Activated CD4-positive, alpha-beta T cell treated with anti-CD3 and anti-CD28 coated beads, Interleukin-2, amount 50 U/mL, for 1 hour (primary cell): ENCODE data around the gene FN3K.
A peak's percentile ranks its signal among the peaks of the same experiment; 100 is the strongest.

Experiments used
- DNase-seq: peaks from one replicate; pipeline ENCODE4 v3.0.0-alpha.2; 2020

The FN3K gene

GRCh38 chr17:82703935-82704865 lies 31.2 kb upstream of the FN3K start:
- DNase-seq: no peak

DNA sequence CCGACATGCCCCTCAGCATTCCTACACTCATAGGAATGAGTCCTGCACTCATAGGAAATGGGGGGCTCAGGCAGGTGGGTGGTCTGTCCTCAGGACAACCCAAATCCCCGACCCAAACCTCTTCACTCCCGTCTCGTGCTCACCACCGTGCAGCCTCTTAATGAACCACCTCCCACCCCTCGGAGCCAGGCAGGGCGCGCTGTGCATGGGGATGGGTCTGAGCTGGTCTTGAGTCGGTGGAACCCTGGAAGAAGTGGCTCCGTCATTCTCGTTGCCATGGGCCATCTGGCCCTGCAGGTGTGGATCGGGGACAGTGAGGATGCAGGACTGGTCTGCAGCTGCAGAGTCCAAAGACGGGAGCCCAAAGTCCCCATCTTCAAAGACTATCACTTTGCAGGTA lies 30.5 kb upstream of the FN3K start:
- DNase-seq: no peak

DNA sequence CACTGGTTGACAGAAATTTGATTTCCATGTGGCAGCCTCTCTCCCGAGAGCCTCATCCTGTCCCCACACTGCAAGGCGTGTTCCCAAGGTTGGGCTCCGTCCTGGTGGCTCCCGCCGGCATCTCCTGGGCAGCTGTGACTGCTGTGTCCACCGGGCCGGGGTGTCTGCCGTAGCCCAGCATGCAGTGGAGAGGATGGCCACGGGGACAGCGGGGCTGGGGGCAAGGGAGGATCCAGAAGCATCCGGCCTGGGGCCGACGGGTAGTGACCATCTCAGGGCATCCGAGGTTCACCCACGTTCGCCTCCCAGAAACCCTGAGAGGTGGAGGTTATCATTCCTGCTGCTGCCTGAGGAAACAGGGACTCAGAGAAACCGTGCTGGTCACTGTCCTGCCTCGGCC lies 29.7 kb upstream of the FN3K start:
- no peak for DNase-seq

- no peak for DNase-seq
These were observed 26.3 kb upstream of the FN3K start for GRCh38 chr17:82709024-82709675.

GRCh38 chr17:82709676-82710498 lies 25.5 kb upstream of the FN3K start:
- no peak for DNase-seq

DNA sequence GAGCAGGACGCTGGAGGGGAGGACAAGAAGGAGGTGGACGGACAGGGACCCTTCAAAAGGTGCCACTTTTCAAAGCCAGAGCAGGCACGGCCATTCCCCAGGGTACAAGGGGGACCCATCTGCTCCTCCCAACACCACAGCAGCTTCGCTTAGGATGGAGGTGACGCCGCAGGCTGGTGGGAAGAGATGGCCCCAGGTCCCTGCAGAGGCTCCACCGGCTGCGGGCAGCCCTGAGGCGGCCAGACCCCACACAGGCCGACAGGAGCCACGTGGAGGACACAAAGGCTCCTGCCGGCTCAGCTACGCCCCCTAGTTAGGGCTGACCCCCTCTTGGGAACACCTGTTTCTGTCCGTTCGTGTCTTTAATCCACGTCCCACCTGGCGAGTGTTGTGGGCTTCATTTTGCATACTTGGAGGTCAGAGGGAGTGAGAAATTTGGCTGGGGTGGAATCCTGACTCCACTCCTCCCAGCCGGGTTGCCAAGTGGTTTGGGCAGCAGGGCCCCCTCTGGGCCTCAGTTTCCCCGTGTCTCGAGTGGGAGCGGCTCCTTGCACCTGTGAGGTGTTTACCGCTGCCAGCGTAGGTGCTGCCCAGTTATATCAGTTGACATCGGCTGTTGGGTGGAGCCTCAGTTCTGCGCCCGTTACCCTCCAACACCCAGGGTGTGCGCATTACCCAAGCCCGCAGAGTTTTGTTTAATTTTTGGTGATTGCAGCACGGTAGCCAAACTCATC lies 24.7 kb upstream of the FN3K start:
- DNase-seq: no peak

DNA sequence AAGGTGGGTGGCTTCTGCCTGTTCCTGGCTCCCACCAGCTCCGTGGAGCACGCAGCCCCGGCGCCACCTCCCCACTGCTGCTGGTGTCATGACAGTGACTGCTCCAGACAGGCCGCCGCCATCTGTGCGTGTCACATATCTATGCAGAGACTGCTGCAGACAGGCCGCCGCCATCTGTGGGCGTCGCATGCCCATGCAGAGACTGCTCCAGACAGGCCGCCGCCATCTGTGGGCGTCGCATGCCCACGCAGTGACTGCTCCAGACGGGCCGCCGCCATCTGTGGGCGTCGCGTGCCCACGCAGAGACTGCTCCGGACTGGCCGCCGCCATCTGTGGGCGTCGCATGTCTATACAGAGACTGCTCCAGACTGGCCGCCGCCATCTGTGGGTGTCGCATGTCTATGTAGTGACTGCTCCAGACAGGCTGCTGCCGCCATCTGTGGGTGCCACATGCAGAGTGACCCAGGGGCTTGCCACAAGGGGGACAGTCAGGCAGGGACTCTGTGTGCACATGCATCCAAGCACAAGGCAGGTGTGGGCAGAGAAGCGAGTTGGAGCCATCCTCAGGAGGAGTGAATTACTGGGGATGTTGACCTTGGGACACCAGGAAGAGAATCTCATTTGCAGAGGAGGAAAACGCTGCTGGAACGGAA lies 22.2 kb upstream of the FN3K start:
- no peak for DNase-seq

DNA sequence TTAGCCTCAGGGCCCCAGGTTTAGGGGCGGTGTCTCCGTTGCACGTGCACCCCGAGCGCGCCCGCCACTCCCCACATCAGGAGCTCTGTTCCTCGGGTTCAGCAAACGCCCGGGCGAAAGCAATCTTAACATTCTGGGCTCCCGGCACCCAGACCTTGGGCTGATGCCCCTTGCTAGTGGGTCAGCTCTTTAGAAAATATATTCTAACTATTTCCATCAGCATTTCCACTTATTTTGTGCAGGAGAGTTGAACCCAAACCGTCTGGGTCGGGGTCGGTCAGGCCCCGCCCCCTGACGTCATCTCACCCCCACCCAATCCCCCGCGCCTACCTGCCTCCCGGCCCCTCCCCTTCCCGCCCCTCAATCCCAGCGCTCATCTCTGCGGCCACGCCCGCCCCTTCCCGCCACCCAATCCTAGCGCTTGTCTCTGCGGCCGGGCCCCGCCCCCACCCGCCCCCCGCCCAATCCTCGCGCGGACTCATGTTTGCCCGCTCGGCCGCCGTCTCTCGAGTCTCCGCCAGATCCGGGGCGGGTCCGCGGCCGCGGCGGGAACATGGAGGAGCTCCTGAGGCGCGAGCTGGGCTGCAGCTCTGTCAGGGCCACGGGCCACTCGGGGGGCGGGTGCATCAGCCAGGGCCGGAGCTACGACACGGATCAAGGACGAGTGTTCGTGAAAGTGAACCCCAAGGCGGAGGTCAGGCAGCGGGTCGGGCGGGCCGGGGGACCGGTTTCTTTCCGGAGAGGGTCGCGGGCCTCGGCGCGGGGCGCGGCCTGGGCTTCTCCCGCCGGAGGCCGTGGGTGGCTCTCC lies 19.0 kb upstream of the FN3K start, which contains the start of gene FN3KRP:
Gene FN3KRP, plus strand, starts transcription at position 504 of the 808 bp plus-strand sequence. Its CDS starts 50 bp downstream, at position 554.
- DNase-seq: peak; percentile 83

DNA sequence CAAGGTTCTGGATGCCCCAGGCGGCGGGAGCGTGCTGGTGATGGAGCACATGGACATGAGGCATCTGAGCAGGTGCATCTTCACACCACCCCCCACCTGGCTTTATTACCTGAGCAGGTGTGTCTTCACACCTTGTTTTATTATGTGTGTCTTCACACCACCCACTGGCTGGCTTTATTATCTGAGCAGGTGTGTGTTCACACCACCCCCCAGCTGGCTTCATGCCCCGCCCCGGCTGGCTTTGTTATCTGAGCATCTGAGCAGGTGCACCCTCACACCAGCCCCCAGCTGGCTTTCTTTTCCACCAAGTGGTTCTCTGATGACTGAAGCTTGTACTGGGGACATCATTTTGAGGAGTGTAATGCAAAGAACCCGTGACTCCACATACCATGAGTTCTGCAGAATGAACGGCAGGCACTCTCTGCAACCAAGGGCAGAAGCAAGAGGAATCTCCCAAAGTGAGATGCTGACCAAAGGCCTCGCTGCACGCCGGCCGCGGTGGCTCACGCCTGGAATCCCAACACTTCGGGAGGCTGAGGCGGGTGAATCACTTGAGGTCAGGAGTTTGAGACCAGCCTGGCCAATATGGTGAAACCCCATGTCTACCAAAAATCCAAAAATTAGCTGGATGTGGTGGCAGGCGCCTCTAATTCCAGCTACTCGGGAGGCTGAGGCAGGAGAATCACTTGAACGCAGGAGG lies 16.3 kb upstream of the FN3K start:
- no peak for DNase-seq

- DNase-seq: no peak
These were observed 15.2 kb upstream of the FN3K start for GRCh38 chr17:82720204-82720603.

- no peak for DNase-seq
These were observed 12.9 kb upstream of the FN3K start for GRCh38 chr17:82722341-82723013.

GRCh38 chr17:82723169-82723807 lies 12.1 kb upstream of the FN3K start:
- no peak for DNase-seq

- no peak for DNase-seq
These were observed 9.0 kb upstream of the FN3K start for GRCh38 chr17:82726427-82726826.

DNA sequence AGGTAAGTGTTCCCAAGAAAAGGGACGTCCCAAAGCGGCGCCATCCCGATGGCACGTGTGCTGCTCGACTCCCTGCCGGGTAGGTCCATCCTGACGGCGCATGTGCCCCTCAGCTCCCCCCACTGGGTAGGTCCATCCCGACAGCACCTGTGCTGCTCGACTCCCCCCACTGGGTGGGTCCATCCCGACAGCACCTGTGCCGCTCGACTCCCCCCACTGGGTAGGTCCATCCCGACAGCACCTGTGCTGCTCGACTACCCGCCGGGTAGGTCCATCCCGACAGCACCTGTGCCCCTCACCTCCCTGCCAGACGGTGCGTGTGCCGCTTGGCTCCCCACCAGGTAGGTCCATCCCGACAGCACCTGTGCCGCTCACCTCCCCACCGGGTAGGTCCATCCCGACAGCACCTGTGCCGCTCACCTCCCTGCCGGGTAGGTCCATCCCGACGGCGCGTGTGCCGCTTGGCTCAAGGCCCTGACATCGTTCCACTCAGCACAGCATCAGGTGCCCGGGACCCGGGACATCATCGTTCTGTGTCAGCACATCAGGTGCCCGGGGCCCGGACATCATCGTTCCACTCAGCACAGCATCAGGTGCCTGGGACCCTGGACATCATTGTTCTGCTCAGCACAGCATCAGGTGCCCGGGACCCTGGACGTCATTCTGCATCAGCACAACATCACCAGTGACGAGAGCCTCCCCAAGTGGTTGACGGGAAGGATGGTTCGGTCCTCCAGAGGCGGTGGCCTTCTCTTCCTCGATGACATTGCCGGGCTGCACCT lies 5.7 kb upstream of the FN3K start:
- no peak for DNase-seq

DNA sequence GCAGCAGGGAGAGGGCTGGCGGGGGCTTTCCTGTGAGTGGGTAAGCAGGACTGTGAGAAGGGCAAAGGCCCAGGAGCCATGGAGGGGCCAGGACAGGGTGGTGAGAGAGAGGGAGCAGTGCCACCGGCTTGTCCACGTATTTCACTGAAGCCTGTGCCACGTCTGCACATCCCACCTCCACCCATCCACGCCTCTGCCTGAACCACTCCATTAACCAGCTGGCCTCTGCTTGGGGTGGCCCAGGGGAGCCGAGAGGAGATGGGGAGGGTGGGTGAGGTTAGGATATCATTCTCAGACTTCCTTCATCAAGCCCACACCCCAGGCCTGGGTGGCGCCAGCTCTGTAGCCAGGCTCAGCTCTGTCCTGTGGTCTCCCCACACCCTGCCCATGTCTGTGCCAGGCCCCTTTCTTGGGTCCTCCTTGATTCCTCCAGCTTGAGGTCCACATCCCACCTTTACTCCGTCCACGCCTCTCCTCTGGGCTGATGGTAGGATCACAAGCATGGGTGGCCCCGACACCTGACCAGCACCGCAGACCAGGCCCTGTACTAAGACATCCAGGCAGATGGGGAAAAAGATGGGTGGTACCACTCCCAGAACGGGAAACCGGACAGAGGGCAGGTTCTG lies 3.2 kb upstream of the FN3K start:
- DNase-seq: no peak

DNA sequence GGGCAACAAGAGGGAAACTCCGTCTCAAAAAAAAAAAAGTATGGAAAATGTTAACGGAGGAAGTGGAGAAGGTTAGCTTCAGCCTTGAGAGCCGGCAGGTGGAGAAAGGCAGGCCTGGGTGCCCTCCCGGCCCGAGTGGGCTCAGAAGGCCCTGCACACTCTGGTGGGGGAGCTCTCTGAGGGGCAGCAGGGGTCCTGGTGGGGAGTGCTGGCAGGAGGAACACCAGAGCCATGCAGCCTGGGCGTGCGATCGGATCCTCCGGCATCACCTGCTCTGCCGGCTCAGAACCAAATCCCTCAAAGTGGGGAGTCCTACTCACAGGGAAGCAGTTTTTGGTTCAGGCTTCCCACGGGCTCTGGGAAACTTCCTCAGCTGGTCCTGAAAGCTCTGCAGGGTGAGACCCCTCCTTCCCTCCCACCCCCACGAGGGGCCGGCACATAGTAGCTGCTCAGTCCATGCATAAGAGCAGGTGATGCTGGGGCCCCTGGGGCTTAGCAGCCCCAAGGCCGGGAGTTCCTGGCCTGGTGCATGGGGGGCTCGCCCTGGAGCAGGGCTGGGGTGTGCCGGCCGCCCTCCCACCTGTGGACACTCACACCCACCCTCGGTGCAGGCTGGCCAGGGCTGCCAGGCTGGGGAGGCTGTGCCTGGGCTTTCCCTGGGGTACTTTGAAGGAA lies 1.2 kb downstream of the FN3K start:
- no peak for DNase-seq
